HEK293 (cell line): Measurements from ENCODE around the gene SNCB.

Experiments
- CTCF ChIA-PET: fragments of 350-600 bp; formaldehyde crosslinking; extraction: SDS; loops from one replicate; lab custom pipeline; 2021; ENCODE audit warnings: antibody characterized with exemption; lab: Yijun Ruan, JAX
- POLR2A ChIA-PET: fragments of 300-600 bp; formaldehyde crosslinking; extraction: SDS; loops from one replicate; lab custom pipeline; 2020; ENCODE audit warnings: antibody characterized with exemption, inconsistent platforms; lab: Yijun Ruan, JAX
- H3K27ac ChIP-seq: fragments of 200-500 bp; sonication (Bioruptor generic); 2 replicates; pipeline ENCODE4 v1.5.1; 2014; ENCODE audit warnings: low read depth, low read length, control low read depth, inconsistent platforms; ENCODE audit errors: extremely low read depth
- H3K36me3 ChIP-seq, 2 experiments: fragments of 200-500 bp in 1 of 2; sonication (Bioruptor generic) in 1 of 2; 1 replicate in 1 of 2; 2 replicates in 1 of 2; pipeline ENCODE4 v1.5.1; 2014 to 2017; ENCODE audit warnings: inconsistent platforms in 2 of 2, low read length in 2 of 2; ENCODE audit not compliant: control insufficient read depth in 2 of 2, insufficient read depth in 1 of 2
- H3K4me1 ChIP-seq: fragments of 200-500 bp; sonication (Bioruptor generic); 2 replicates; pipeline ENCODE4 v1.5.1; 2014; ENCODE audit warnings: mild to moderate bottlenecking, low read length, inconsistent platforms; ENCODE audit not compliant: control insufficient read depth, insufficient read depth
- H3K4me3 ChIP-seq: 2 replicates; pipeline ENCODE4 v1.5.1; 2011; ENCODE audit warnings: low read depth, mild to moderate bottlenecking, control low read depth, low read length, moderate library complexity
- H3K9me3 ChIP-seq: fragments of 200-500 bp; sonication (Bioruptor generic); 2 replicates; pipeline ENCODE4 v1.5.1; 2014; ENCODE audit warnings: low read depth, low read length, inconsistent platforms; ENCODE audit not compliant: control insufficient read depth, insufficient read depth
- FEZF1 ChIP-seq: fragments of 450-650 bp; formaldehyde crosslinking; IDR thresholded peaks from 2 replicates; pipeline ENCODE4 v1.5.1; 2016; ENCODE audit warnings: missing biosample characterization, missing genetic modification characterization
- GLIS1 ChIP-seq: fragments of 450-650 bp; formaldehyde crosslinking; IDR thresholded peaks from 2 replicates; pipeline ENCODE4 v1.5.1; 2016; ENCODE audit warnings: missing biosample characterization, missing genetic modification characterization
- GLIS2 ChIP-seq: fragments of 450-650 bp; formaldehyde crosslinking; IDR thresholded peaks from 2 replicates; pipeline ENCODE4 v1.5.1; 2016; ENCODE audit warnings: missing biosample characterization, missing genetic modification characterization
- KLF10 ChIP-seq: fragments of 450-650 bp; IDR thresholded peaks from 2 replicates; pipeline ENCODE4 v1.5.1; 2018; ENCODE audit warnings: missing biosample characterization, mild to moderate bottlenecking, missing genetic modification characterization
- TRIM28 ChIP-seq: IDR thresholded peaks from 2 replicates; pipeline ENCODE4 v1.6.1; 2011; ENCODE audit warnings: low read length, control low read depth, borderline replicate concordance
- ZBTB6 ChIP-seq: fragments of 450-650 bp; formaldehyde crosslinking; IDR thresholded peaks from 2 replicates; pipeline ENCODE4 v1.5.1; 2017; ENCODE audit warnings: missing biosample characterization, missing genetic modification characterization
- ZIC2 ChIP-seq: fragments of 450-650 bp; formaldehyde crosslinking; IDR thresholded peaks from 2 replicates; pipeline ENCODE4 v1.5.1; 2016; ENCODE audit warnings: missing biosample characterization, missing genetic modification characterization
- ZNF394 ChIP-seq: fragments of 450-650 bp; formaldehyde crosslinking; IDR thresholded peaks from 2 replicates; pipeline ENCODE4 v1.5.1; 2016; ENCODE audit warnings: missing biosample characterization, missing genetic modification characterization, mild to moderate bottlenecking, moderate library complexity, borderline replicate concordance
- ZNF747 ChIP-seq: fragments of 450-650 bp; formaldehyde crosslinking; IDR thresholded peaks from 2 replicates; pipeline ENCODE4 v1.5.1; 2016; ENCODE audit warnings: missing biosample characterization, missing genetic modification characterization
- ZNF837 ChIP-seq: fragments of 450-650 bp; formaldehyde crosslinking; IDR thresholded peaks from 2 replicates; pipeline ENCODE4 v1.5.1; 2016; ENCODE audit warnings: missing biosample characterization, missing genetic modification characterization
- TF ChIP-seq, protein P1 (sequence below): fragments of 450-650 bp; formaldehyde crosslinking; IDR thresholded peaks from 2 replicates; pipeline ENCODE4 v1.5.1; 2016; ENCODE audit warnings: missing biosample characterization, missing genetic modification characterization, low read depth
- TF ChIP-seq, protein P2 (sequence below): fragments of 450-650 bp; formaldehyde crosslinking; IDR thresholded peaks from 2 replicates; pipeline ENCODE4 v1.5.1; 2016; ENCODE audit warnings: missing biosample characterization, missing genetic modification characterization

SNCB gene

GRCh38 chr5:176677209-176677939 is 47.0 kb upstream of the SNCB start:
- no peak overlapping the region for H3K27ac ChIP-seq
- H3K4me1 ChIP-seq, result no peaks in the 10 kb centered on the region
- H3K9me3 ChIP-seq, result no peaks in the 10 kb centered on the region
- CTCF ChIA-PET, result interaction anchor here (0.5 to 2.4 kb wide), 5 partner anchors 10 to 407 kb away, joined by 3 to 12 read pairs (median 3); no protein-coding TSS in a partner anchor
- no peaks in the 10 kb centered on the region for H3K36me3 ChIP-seq
- TF ChIP-seq, protein P1, sequence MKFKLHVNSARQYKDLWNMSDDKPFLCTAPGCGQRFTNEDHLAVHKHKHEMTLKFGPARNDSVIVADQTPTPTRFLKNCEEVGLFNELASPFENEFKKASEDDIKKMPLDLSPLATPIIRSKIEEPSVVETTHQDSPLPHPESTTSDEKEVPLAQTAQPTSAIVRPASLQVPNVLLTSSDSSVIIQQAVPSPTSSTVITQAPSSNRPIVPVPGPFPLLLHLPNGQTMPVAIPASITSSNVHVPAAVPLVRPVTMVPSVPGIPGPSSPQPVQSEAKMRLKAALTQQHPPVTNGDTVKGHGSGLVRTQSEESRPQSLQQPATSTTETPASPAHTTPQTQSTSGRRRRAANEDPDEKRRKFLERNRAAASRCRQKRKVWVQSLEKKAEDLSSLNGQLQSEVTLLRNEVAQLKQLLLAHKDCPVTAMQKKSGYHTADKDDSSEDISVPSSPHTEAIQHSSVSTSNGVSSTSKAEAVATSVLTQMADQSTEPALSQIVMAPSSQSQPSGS (tag by site-specific recombination), result 0 out of 2 replicates have a peak, but pooled peaks have one; percentile 20
- TF ChIP-seq ZNF394 (tag by site-specific recombination), result no peak
- TF ChIP-seq, protein P2, sequence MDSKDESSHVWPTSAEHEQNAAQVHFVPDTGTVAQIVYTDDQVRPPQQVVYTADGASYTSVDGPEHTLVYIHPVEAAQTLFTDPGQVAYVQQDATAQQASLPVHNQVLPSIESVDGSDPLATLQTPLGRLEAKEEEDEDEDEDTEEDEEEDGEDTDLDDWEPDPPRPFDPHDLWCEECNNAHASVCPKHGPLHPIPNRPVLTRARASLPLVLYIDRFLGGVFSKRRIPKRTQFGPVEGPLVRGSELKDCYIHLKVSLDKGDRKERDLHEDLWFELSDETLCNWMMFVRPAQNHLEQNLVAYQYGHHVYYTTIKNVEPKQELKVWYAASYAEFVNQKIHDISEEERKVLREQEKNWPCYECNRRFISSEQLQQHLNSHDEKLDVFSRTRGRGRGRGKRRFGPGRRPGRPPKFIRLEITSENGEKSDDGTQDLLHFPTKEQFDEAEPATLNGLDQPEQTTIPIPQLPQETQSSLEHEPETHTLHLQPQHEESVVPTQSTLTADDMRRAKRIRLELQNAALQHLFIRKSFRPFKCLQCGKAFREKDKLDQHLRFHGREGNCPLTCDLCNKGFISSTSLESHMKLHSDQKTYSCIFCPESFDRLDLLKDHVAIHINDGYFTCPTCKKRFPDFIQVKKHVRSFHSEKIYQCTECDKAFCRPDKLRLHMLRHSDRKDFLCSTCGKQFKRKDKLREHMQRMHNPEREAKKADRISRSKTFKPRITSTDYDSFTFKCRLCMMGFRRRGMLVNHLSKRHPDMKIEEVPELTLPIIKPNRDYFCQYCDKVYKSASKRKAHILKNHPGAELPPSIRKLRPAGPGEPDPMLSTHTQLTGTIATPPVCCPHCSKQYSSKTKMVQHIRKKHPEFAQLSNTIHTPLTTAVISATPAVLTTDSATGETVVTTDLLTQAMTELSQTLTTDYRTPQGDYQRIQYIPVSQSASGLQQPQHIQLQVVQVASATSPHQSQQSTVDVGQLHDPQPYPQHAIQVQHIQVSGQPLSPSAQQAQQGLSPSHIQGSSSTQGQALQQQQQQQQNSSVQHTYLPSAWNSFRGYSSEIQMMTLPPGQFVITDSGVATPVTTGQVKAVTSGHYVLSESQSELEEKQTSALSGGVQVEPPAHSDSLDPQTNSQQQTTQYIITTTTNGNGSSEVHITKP (tag by site-specific recombination), result 0 out of 2 replicates have a peak, but pooled peaks have one; percentile 20
- no peak for TF ChIP-seq ZNF837 (tag by site-specific recombination)
- POLR2A ChIA-PET, result no interaction called here
- H3K4me3 ChIP-seq, result no peak overlapping the region

DNA sequence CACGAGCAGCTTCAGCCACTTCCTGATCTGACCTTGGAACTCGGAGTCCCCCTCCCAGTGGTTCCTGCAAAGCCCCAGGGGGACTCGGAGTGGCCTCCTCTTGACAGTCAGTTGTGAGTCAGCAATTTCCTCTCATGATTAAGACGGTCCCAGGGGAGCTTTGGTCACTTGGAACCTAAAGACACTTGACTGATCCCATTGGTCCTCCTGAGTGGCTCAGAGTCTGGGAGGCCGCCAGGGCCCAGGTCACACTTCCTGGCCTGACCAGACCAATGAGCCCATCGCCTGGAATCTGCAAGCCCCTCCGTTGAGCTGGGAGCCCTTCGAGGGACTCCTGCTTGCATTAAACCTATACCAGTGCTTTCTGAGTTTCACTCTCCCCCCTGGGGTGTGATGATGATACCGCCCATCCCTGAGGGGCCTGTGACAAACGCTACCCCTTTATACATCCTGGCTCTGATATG is 46.1 kb upstream of the SNCB start:
- no peaks in the 10 kb centered on the region for H3K9me3 ChIP-seq
- H3K4me3 ChIP-seq, result no peak overlapping the region
- TF ChIP-seq FEZF1 (0 out of 2 replicates have a peak, but pooled peaks have one; percentile 11), GLIS1 (tag by site-specific recombination) (peak; percentile 68; the same call in 1 of the 2 replicates), KLF10 (tag by site-specific recombination) (no peak), GLIS2 (tag by site-specific recombination) (peak; percentile 34; the same call in 1 of the 2 replicates), ZIC2 (peak; percentile 37), ZNF747 (tag by site-specific recombination) (no peak)
- H3K36me3 ChIP-seq, result no peaks in the 10 kb centered on the region
- POLR2A ChIA-PET, result no interaction called here
- H3K4me1 ChIP-seq, result no peaks in the 10 kb centered on the region
- CTCF ChIA-PET, result interaction anchor here (0.6 to 1.1 kb wide), 2 partner anchors 16 to 133 kb away, joined by 6 to 7 read pairs; no protein-coding TSS in a partner anchor
- H3K27ac ChIP-seq, result no peak overlapping the region

- Histone ChIP-seq H3K4me3 (no peak overlapping the region), H3K4me1 (no peaks in the 10 kb centered on the region), H3K9me3 (no peaks in the 10 kb centered on the region), H3K27ac (no peak overlapping the region), H3K36me3 (no peaks in the 10 kb centered on the region)
- POLR2A ChIA-PET, result no interaction called here
- TF ChIP-seq TRIM28 (no peak), ZBTB6 (tag by site-specific recombination) (peak; percentile 55; the same call in 1 of the 2 replicates)
- CTCF ChIA-PET, result interaction anchor here (0.6 to 1.2 kb wide), 3 partner anchors 15 to 133 kb away, joined by 6 to 7 read pairs (median 6); no protein-coding TSS in a partner anchor
Measured at GRCh38 chr5:176675676-176676360, 45.5 kb upstream of the SNCB start.
